Measurements from ENCODE around the gene ELF4.

ELF4 gene

GRCh38 chrX:130110379-130111219, at the start of gene ELF4:
TSS of gene ELF4 (minus strand) at chrX:130110497. CDS start at chrX:130081330, 29,167 bp downstream.
- peak in 1 of 2 donors; percentile 38 for DNase-seq (ENCODE audit: extremely low read depth in 1 of 2, low read depth in 1 of 2)

DNA sequence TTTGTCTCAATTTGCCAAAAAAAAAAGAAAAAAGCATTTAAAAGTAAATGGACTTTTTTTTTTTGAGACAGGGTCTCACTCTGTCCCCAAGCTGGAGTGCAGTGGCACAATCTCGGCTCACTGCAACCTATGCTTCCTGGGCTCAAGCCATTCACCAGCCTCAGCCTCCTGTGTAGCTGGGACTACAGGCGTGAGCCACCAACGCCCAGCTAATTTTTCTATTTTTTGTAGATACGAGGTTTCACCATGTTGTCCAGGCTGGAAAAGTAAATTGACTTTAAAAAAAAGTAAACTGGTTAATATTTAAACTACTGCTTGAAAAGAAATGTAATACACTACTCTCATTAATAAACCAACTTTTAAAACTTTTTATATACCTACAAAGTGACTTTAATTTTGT, 49.5 kb upstream of the ELF4 start:
- DNase-seq (ENCODE audit: extremely low read depth in 1 of 2, low read depth in 1 of 2), result no peak

GRCh38 chrX:130158311-130158710, 48.0 kb upstream of the ELF4 start:
- no peak for DNase-seq (ENCODE audit: extremely low read depth in 1 of 2, low read depth in 1 of 2)

GRCh38 chrX:130155564-130155963, 45.3 kb upstream of the ELF4 start:
- DNase-seq (ENCODE audit: extremely low read depth in 1 of 2, low read depth in 1 of 2), result no peak

GRCh38 chrX:130147631-130148030, 37.3 kb upstream of the ELF4 start:
- DNase-seq (ENCODE audit: extremely low read depth in 1 of 2, low read depth in 1 of 2), result no peak

- DNase-seq (ENCODE audit: extremely low read depth in 1 of 2, low read depth in 1 of 2), result no peak
These were observed 34.8 kb upstream of the ELF4 start for GRCh38 chrX:130145123-130145522.

GRCh38 chrX:130144509-130144908, 34.2 kb upstream of the ELF4 start:
- no peak for DNase-seq (ENCODE audit: extremely low read depth in 1 of 2, low read depth in 1 of 2)

DNA sequence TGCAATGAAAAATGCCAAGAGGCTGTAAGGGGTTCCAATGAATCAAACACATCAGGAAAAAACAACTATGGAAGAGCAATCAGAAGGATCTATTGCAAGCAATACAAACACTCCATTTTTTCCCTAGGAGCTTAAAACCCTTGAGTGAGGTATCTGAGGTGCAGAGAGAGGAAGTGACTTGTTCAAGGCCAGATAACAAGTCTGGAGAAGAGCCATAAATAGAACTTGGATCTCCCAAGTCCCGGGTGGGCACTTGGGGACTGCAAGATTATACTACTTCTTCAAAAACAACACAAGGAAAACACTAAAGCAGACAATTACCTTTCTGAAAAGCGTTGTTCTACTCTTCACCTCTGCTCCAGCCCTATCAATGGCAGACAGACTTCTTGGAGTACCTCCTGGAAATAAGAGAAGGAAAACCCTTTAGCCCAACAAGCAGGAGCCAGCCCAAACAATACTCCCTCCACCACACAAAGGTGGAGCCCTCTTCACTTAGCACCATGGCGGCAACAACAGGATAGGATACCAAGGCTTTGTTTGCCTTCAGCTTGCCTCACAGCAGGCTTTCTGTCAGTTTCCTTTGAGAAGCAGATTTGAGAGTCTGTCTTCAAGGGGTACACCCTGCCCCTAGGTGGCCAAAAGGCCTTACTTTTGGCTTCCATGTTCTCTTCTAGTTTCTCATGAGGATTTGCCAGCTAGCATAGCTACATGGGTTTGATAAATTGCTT, 29.3 kb upstream of the ELF4 start:
- no peak for DNase-seq (ENCODE audit: extremely low read depth in 1 of 2, low read depth in 1 of 2)

DNA sequence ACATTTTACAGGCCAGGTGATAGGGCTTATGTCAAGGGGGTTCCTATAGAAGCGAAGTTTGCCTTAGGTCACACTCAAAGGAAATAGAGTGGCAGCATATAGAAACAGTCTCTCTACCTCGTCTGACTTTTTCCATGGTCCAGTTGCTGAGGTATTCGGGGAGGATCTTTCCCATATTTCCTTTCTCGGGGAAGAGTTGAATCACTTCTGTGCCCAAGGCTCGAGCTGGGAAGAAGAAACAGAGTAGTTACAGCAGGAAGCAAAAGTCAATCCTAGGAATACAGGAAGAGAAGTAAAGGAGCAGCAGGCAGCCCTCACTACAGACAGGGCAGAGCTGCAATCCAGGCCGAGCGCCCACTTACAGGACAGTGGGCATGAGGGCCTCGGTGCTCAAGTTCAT, 26.7 kb upstream of the ELF4 start:
- no peak for DNase-seq (ENCODE audit: extremely low read depth in 1 of 2, low read depth in 1 of 2)

DNA sequence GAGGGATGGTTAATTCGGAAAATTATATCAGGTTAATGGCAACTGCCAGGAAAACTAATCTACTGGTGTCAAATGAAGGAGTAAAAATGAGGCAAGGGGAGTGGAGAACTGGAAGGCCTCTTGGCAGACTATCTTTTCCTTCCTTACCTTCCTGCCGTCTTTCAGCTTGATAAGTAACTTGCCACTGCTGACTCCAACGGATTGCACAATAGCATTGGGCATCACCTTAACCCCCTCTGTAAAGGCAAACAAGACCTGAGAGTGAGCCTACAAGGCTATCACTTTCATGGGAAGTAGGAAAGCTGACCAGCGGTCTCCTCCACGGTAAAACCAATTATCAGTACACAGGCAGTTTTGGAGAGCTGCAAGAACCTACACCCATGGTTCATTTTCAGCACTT, 26.2 kb upstream of the ELF4 start:
- no peak for DNase-seq (ENCODE audit: extremely low read depth in 1 of 2, low read depth in 1 of 2)

- no peak for DNase-seq (ENCODE audit: extremely low read depth in 1 of 2, low read depth in 1 of 2)
These were observed 20.7 kb upstream of the ELF4 start for GRCh38 chrX:130130990-130131389.

DNA sequence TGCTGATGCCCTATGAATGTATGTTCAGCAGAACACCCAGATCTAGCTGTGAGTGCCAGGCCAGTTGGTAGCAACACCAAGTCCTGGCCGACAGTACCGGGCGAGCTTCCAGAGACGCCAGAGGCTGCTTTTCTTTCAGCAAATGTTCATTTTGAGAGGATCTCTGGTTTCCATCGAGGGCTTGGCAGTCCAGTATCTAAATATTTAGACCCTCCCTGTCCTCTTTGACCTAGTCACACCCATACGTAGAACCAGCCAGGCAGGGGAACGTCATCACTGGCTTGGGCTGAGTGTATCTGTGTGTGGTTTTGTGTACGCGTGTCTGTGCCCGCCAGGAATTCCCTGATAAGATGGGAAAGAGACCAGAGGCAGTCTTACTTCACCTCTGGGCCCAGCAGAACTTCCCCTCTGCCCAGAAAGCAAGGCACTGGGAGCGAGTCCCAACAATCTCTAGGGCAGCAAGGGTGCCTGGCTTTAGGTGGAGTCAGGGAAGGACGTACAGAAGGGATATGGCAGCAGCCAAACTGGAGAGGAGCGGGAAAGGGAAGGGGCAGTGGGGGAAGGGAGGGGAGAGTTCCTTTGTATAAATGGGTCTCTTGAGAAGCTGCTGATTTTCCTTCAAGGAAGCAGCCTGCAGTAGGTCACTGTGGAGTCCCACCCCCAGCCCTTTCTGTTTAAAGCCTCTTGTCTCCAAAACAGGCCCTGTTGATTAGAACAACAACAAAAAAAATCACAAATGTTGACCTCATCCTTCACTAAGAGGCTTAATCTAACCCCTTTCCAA, 15.0 kb upstream of the ELF4 start:
- DNase-seq (ENCODE audit: extremely low read depth in 1 of 2, low read depth in 1 of 2), result no peak

- no peak for DNase-seq (ENCODE audit: extremely low read depth in 1 of 2, low read depth in 1 of 2)
These were observed 14.3 kb upstream of the ELF4 start for GRCh38 chrX:130124577-130124976.

DNA sequence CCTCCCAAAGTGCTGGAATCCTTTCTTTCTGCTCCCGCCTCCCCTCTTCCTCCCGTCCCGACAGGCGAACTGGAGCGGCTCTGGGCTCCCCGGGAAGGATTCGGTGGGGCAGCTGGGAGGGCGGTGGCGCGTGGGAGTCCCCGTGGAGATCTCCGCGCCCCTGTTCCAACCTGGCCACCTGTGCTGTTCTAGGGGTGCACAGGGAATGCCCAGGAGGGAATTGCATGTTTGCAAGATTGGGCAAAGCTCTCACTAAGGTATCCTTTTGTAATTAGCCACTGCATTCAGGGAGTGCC, 11.2 kb upstream of the ELF4 start:
- no peak for DNase-seq (ENCODE audit: extremely low read depth in 1 of 2, low read depth in 1 of 2)

GRCh38 chrX:130120746-130121504, 10.6 kb upstream of the ELF4 start:
- DNase-seq (ENCODE audit: extremely low read depth in 1 of 2, low read depth in 1 of 2), result peak; percentile 36 to 39

DNA sequence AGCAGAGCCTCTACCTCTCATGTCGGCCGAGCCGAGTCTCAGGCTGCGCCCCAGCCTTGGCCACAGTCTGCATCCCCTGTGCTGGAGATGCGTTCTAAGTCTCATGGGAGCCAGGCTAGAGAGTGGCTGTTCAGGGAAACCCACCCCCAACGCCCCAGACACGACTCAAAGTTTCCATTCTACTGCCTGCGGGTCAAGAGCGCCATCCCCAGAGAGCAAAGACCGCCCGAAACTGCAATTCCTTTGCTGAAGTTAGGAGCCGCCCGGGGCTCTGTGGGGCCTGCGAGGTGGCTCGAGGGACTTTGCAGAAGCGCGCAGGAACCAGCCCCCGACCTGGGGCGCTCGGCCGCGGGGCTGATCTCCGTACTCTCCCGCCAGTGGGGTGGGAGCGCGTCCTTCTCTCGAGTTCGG, 10.0 kb upstream of the ELF4 start:
- no peak for DNase-seq (ENCODE audit: extremely low read depth in 1 of 2, low read depth in 1 of 2)

DNA sequence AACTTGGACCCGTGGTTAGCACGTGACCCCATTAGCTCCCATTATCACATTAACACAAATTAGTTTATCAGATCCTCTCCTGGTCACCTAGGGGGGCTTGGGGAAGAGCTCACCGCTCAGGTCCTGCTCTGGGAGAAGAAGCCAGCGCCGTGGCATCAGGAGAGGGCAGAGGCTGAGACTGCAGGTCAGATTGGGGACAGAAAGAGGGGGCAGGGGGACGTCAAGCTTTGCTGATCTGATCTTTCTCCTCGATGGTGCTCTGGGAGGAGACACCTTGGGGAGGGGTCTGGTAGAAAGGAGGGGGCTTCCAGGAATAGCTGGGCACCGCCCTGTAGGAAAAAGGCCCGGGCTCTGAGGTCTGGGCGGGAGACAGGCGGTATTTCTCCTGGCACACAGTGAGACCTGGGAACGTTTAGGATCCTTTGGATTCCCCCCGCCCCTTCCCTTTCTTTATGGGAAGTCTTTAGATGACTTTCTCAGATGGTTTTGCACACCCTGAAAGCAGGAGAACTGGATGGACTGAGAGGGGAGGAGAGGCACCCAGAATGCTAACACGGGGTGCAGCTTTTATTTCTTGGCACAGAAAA, 9.1 kb upstream of the ELF4 start:
- no peak for DNase-seq (ENCODE audit: extremely low read depth in 1 of 2, low read depth in 1 of 2)

DNA sequence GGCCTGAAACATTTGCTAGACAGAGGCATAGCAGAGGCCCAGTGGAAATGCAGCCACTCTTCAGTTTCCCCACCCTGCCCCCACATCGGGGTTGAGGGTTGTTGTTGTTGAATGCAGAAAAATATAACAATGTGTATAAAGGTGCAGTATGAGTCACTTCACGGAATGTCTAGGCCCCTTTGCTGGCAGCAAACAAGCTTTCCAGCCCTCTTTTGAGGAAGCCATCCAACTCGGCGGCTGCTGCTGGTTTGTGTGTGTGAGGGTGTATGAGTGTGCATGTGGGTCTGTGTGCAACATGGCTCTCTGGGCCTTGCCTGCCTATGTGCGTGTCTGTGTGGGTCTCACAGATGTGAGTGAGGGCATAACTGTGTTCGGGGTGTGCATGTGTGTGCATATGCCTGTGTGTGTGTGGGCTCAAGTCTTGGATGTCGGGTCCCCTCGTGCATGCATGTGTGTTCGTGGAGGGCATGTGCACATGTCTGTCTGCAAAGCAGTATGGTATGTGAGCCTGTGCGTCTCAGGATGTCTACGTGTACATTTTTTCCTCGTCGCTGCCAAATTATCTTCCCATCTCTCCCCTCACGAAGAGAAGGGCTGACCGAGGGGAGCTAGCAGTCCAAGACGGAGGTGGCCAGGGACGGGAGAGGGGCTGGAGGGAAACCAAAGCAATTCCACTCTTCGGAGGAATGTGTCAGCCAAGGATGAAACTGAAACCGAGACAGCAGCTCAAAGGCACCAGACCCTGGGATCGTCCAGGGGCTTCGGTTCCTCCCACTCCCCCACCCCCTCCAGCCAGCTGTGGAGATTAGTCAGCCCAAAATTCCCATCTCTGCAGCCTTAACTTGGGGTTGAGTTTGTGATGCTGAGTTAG, 8.4 kb upstream of the ELF4 start:
- no peak for DNase-seq (ENCODE audit: extremely low read depth in 1 of 2, low read depth in 1 of 2)

DNA sequence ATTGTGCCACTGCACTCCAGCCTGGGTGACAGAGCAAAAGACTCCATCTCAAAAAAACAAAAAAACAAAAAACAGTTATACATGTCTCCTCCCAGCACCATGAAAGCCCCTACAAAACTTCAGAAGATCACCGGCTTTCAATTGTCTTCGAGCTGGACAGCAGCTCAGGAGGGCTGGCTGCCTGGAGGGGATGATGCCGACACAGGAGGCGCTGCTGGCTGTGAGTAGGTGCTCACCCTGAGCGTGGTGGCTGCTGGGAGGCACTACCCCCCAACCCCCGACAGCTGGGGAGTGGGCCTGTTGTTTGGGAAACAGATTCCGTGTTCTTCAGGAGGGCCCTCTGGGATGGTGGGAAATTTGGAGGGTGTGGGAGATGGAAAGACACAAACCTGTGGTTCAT, 6.9 kb upstream of the ELF4 start:
- no peak for DNase-seq (ENCODE audit: extremely low read depth in 1 of 2, low read depth in 1 of 2)

Measured in activated CD8-positive, alpha-beta memory T cell treated with anti-CD3 and anti-CD28 coated beads for 1 hour (primary cell).